T-helper 1 cell (primary cell): ENCODE measurements around the gene SHC4.

Experiments used
- DNase-seq, 5 donors: peaks; one replicate each; pipeline ENCODE4 v3.0.0-alpha.2; 2012 to 2020

The SHC4 gene

DNA sequence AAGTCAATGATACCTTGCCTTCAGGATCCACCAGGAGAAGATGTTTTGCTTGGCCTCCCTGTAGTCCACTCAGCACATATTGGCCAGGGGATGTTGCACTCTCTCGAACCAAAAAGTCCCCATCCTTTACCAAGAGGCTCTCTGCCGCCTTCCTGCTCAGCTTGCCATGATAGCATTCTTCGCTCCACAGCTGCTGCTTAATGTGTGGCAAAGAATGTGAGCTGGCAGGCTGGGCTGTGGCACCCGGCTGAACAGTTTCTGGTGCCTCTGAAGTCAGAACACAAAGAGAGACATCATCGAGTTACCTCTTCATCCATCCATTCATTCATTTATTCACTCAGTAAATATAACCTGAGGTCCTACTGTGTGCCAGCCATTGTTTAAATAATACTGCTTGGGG is 129.0 kb downstream of the SHC4 start:
- no peak for DNase-seq

DNA sequence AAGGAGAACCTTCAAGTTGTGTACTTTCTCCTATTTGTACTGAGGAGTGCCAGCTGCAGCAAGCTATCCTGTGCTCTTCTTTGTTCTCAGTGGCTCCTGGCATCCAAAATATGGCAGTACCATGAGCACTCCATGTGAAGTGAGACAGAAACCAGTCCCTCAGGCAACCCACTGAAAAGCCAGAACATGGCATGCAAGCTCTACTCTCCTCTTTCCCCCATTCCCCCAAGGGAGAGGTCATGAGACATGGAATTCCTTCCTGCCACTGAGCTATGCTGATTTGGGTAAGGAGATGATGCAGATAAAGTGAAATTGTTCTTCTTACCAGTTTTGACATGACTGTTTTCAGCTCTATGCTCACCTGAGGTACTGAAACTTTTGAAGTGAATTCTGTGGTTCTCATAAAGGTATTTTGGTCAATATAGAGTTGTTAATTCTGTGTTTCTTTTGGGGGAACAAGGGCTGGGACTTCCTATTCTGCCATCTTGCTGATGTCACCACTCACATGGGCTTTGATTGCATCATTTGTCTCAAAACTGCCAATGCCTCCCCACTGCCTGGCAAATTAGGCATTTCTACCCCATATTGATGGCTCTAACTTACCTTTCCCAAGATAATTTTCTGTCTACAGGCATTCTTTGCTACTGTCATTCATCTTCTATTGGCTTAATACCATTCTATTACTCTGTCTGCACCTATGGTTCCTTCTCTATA is 130.0 kb downstream of the SHC4 start:
- no peak for DNase-seq

DNA sequence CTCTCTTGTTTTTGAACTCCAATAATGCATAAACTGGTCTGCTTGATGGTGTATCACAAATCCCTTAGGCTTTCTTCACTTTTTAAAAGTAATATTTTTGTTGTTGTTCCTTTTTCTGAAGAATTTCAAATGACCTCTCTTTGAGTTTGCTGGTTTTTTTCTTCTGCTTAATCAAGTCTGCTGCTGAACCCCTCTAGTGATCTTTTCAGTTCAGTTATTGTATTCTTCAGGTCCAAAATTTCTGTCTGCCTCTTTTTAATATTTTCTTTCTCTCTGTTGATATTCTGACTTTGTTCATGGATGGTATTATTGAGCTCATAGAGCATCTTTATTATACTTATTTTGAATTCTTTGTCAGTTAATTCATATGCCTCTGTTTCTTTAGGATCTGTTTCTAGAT is 131.1 kb downstream of the SHC4 start:
- DNase-seq, result no peak

- DNase-seq, result no peak
Observed at GRCh38 chr15:48828906-48829305, 134.8 kb downstream of the SHC4 start.

- no peak for DNase-seq
Observed at GRCh38 chr15:48828471-48828870, 135.2 kb downstream of the SHC4 start.

- no peak for DNase-seq
Observed at GRCh38 chr15:48825075-48825474, 138.6 kb downstream of the SHC4 start.

DNA sequence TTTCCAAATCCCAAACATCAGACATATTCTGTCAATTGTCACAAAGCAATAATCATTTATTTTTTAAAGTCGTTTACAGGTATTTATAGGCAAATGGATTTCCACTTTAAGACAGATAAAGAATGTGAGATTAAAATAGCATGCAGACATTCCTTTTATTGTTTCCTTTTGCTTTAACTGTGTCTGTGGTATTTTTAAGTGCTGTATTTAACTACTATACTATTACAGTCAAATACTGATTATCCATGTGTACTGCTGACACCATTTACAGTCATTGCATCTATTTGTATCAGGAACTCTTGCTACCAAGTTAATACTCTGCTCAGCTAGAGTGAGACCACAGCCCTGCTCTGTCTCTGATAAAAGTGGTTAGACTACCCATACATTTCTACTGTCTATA is 140.0 kb downstream of the SHC4 start:
- no peak for DNase-seq

DNA sequence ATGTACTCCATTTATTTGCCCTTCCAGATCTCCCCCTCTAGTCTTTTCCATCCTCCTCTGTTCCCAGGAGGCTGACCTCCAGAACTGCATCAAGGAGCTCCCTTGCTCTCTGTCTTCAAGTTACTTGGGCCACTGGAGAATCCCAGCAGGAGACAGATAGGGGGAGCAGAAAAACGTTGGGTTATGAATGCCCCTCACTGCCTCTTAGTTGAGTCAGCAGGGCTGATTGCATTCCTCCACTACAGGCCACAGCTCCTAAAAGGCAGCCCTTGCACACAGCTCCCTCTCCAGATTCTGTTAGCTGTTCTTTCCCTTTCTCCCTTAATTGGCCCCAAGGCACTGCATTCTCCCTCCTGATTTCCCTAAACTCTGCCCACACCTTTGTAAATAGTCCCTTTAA is 140.5 kb downstream of the SHC4 start:
- DNase-seq, result no peak

GRCh38 chr15:48814286-48814685 is 149.4 kb downstream of the SHC4 start:
- no peak for DNase-seq

- DNase-seq, result no peak
Observed at GRCh38 chr15:48811325-48811958, 152.3 kb downstream of the SHC4 start.

- DNase-seq, result peak; percentile 95 to 100 (median 97)
Observed at GRCh38 chr15:48810414-48811324, 153.1 kb downstream of the SHC4 start, which contains the start of gene CEP152. Gene CEP152 (minus strand): TSS chr15:48811069. CDS start chr15:48805649, 5,420 bp downstream.

- no peak for DNase-seq
Observed at GRCh38 chr15:48806151-48806550, 157.6 kb downstream of the SHC4 start.

DNA sequence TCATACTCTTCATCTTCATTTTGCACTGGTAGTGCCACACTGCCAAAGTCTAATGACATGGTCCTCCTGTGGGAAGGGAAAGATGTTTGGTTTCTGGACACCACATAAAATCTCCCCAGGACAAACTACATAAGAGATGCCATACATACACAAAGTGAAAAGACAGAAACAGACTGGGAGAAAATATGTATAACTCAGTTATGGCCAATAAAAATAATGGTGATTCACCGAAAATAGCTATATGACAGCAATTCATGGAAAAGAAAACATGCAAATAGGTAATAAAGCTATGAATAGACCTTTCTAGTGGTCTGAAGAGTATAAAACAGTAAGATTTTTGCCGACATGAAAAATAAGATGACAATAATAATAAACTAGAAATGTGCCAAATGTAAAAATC is 158.1 kb downstream of the SHC4 start:
- DNase-seq, result no peak

GRCh38 chr15:48803877-48804276 is 159.8 kb downstream of the SHC4 start:
- no peak for DNase-seq

DNA sequence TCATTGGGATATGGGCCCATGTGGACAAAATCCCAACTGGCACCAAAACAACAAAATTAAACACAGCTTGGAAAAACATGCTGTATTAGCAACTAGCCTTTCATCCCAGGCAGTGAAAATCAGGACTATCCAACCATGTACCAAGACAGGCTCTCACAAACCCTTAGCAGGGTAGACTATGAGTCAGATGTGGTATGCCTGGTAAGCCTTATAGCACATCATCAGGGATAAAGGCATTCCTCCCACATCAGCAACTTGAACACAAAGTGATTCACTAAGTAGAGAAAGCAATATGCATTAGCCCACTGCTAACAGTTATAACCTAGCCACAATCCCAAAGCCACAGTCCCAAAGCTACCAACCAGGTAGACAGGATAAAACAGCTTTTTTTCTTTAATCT is 160.9 kb downstream of the SHC4 start:
- no peak for DNase-seq

- DNase-seq, result no peak
Observed at GRCh38 chr15:48802257-48802656, 161.5 kb downstream of the SHC4 start.

GRCh38 chr15:48800811-48801455 is 162.8 kb downstream of the SHC4 start:
- DNase-seq, result no peak

- DNase-seq, result no peak
Observed at GRCh38 chr15:48800245-48800644, 163.5 kb downstream of the SHC4 start.

GRCh38 chr15:48798319-48798718 is 165.4 kb downstream of the SHC4 start:
- no peak for DNase-seq

- DNase-seq, result peak in 1 of 5 donors; percentile 16
Observed at GRCh38 chr15:48796930-48797329, 166.8 kb downstream of the SHC4 start.

DNA sequence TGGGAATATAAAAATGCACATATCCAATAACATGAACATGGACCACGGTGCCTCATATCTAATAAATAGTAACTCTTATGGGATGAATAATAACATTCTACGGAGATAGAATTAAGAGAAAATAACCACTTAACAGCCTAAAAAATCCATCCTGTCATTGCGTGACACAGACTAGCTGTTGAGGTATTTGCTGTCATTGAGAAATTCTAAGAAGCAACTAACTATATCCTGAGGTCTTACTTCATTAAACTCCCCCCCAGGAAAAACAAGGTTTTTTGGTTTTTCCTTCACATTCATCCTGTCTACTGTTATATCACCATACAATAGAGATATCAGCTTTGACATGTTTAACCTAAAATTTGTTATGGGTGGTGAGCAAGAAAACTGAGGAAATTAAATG is 167.2 kb downstream of the SHC4 start:
- DNase-seq, result no peak

GRCh38 chr15:48795901-48796300 is 167.8 kb downstream of the SHC4 start:
- DNase-seq, result no peak

GRCh38 chr15:48794697-48795134 is 169.0 kb downstream of the SHC4 start:
- DNase-seq, result no peak
